Panc1 (cell line): Measurements from ENCODE around the gene POLR3E.

Experiments
- POLR2AphosphoS5 ChIP-seq: IDR thresholded peaks from 2 replicates; pipeline ENCODE4 v1.6.1; 2012; ENCODE audit warnings: mild to moderate bottlenecking, low read depth, low read length, moderate library complexity
- SIN3A ChIP-seq: IDR thresholded peaks from 2 replicates; pipeline ENCODE4 v1.6.1; 2012; ENCODE audit warnings: low read depth, mild to moderate bottlenecking, low read length, moderate library complexity, borderline replicate concordance; ENCODE audit not compliant: insufficient read depth
- TCF7L2 ChIP-seq: IDR thresholded peaks from 2 replicates; pipeline ENCODE4 v1.6.1; 2011; ENCODE audit warnings: mild to moderate bottlenecking, low read depth, low read length, inconsistent platforms
- TF ChIP-seq, protein P1 (sequence below): fragments of 450-650 bp; IDR thresholded peaks from 2 replicates; pipeline ENCODE4 v1.5.1; 2017; ENCODE audit warnings: mild to moderate bottlenecking
- TF ChIP-seq, protein P2 (sequence below), 2 experiments: IDR thresholded peaks; 2 replicates each; pipeline ENCODE4 v1.6.1; 2011 to 2012; ENCODE audit warnings: low read depth in 2 of 2, control low read depth in 1 of 2, low read length in 1 of 2, mild to moderate bottlenecking in 1 of 2, moderate library complexity in 1 of 2; ENCODE audit not compliant: insufficient read depth in 1 of 2

DNA sequence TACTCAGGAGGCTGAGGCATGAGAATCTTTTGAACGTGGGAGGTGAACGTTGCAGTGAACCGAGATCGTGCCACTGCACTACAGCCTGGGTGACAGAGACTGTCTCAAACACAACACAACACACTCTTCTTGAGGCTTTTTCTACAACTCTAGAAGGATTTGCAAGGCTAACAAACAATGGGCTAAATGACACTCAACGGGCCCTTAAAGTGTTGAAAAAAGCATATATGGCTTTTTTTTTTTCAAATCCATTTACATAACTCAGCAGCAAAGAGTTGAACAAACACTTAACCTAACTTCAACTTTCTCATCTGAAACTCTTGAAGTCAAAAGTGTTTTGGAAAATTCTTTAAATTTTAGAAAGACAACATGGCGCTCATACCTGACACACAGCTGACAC is 54.9 kb downstream of the POLR3E start:
- TF ChIP-seq, protein P1, sequence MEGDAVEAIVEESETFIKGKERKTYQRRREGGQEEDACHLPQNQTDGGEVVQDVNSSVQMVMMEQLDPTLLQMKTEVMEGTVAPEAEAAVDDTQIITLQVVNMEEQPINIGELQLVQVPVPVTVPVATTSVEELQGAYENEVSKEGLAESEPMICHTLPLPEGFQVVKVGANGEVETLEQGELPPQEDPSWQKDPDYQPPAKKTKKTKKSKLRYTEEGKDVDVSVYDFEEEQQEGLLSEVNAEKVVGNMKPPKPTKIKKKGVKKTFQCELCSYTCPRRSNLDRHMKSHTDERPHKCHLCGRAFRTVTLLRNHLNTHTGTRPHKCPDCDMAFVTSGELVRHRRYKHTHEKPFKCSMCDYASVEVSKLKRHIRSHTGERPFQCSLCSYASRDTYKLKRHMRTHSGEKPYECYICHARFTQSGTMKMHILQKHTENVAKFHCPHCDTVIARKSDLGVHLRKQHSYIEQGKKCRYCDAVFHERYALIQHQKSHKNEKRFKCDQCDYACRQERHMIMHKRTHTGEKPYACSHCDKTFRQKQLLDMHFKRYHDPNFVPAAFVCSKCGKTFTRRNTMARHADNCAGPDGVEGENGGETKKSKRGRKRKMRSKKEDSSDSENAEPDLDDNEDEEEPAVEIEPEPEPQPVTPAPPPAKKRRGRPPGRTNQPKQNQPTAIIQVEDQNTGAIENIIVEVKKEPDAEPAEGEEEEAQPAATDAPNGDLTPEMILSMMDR, result no peak
- TF ChIP-seq, protein P2, sequence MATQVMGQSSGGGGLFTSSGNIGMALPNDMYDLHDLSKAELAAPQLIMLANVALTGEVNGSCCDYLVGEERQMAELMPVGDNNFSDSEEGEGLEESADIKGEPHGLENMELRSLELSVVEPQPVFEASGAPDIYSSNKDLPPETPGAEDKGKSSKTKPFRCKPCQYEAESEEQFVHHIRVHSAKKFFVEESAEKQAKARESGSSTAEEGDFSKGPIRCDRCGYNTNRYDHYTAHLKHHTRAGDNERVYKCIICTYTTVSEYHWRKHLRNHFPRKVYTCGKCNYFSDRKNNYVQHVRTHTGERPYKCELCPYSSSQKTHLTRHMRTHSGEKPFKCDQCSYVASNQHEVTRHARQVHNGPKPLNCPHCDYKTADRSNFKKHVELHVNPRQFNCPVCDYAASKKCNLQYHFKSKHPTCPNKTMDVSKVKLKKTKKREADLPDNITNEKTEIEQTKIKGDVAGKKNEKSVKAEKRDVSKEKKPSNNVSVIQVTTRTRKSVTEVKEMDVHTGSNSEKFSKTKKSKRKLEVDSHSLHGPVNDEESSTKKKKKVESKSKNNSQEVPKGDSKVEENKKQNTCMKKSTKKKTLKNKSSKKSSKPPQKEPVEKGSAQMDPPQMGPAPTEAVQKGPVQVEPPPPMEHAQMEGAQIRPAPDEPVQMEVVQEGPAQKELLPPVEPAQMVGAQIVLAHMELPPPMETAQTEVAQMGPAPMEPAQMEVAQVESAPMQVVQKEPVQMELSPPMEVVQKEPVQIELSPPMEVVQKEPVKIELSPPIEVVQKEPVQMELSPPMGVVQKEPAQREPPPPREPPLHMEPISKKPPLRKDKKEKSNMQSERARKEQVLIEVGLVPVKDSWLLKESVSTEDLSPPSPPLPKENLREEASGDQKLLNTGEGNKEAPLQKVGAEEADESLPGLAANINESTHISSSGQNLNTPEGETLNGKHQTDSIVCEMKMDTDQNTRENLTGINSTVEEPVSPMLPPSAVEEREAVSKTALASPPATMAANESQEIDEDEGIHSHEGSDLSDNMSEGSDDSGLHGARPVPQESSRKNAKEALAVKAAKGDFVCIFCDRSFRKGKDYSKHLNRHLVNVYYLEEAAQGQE (IDR thresholded peaks at IDR 0.05; ENCODE audit: insufficient read depth in 1 of 2, low read depth in 2 of 2, low read length in 1 of 2), result no peak
- no peak for TF ChIP-seq POLR2AphosphoS5
- no peak for TF ChIP-seq SIN3A
- TF ChIP-seq TCF7L2, result no peak
